GM21528 (cell line): ENCODE data around the gene PLA2G7.

Experiments used
- ATAC-seq: cut with Tn5 transposase; IDR thresholded peaks from one replicate; pipeline ENCODE4 v1.9.1; 2021; ENCODE audit warnings: mild to moderate bottlenecking, moderate library complexity; ENCODE audit not compliant: unreplicated experiment, low FRiP score

PLA2G7 gene

GRCh38 chr6:46690141-46690755 is 44.9 kb downstream of the PLA2G7 start:
- no peak for ATAC-seq

- no peak for ATAC-seq
Observed at GRCh38 chr6:46689657-46690056, 45.5 kb downstream of the PLA2G7 start.

- ATAC-seq = no peak
Observed at GRCh38 chr6:46688966-46689335, 46.2 kb downstream of the PLA2G7 start.

GRCh38 chr6:46688117-46688965 is 46.8 kb downstream of the PLA2G7 start:
- no peak for ATAC-seq

GRCh38 chr6:46687619-46688097 is 47.5 kb downstream of the PLA2G7 start, which contains the start of gene TDRD6:
TSS of gene TDRD6 (plus strand) at chr6:46687885. CDS start at chr6:46688129, 244 bp downstream.
- no peak for ATAC-seq

- no peak for ATAC-seq
Observed at GRCh38 chr6:46684771-46685170, 50.4 kb downstream of the PLA2G7 start.

GRCh38 chr6:46677314-46677654 is 57.9 kb downstream of the PLA2G7 start:
- no peak for ATAC-seq

- ATAC-seq = no peak
Observed at GRCh38 chr6:46676604-46677313, 58.4 kb downstream of the PLA2G7 start.

GRCh38 chr6:46674410-46674809 is 60.8 kb downstream of the PLA2G7 start:
- ATAC-seq = no peak

GRCh38 chr6:46667377-46667776 is 67.8 kb downstream of the PLA2G7 start:
- no peak for ATAC-seq

- no peak for ATAC-seq
Observed at GRCh38 chr6:46661483-46661882, 73.7 kb downstream of the PLA2G7 start.

- no peak for ATAC-seq
Observed at GRCh38 chr6:46657642-46658041, 77.5 kb downstream of the PLA2G7 start.

- ATAC-seq = no peak
Observed at GRCh38 chr6:46655803-46656202, 79.4 kb downstream of the PLA2G7 start.
